Mesothelial cell of epicardium (in vitro differentiated cells): Measurements from ENCODE around the gene ATF7. TPM values are rescaled to one million over a fixed set of nuclear protein-coding genes. Genes with fewer than 3 reads are reported as not detected.

Experiments used
- DNase-seq, 2 experiments: peaks; one replicate each; pipeline ENCODE4 v3.0.0; 2021; ENCODE audit warnings: low spot score in 2 of 2; ENCODE audit not compliant: unreplicated experiment in 2 of 2
- H3K27ac Mint-ChIP-seq: 2 replicates; pipeline ENCODE4 v1.8.0; 2021; ENCODE audit warnings: mixed read lengths
- H3K27me3 Mint-ChIP-seq: 2 replicates; pipeline ENCODE4 v1.8.0; 2021; ENCODE audit warnings: low read depth, mixed read lengths
- H3K36me3 Mint-ChIP-seq: 2 replicates; pipeline ENCODE4 v1.8.0; 2021; ENCODE audit warnings: mixed read lengths
- H3K4me1 Mint-ChIP-seq: 2 replicates; pipeline ENCODE4 v1.8.0; 2021; ENCODE audit warnings: mixed read lengths
- H3K4me3 Mint-ChIP-seq: 2 replicates; pipeline ENCODE4 v1.8.0; 2021; ENCODE audit warnings: mild to moderate bottlenecking, moderate library complexity, mixed read lengths
- H3K9me3 Mint-ChIP-seq: 2 replicates; pipeline ENCODE4 v1.8.0; 2021; ENCODE audit warnings: mixed read lengths
- CTCF ChIP-seq: fragments of 200-600 bp; sonication (generic); IDR thresholded peaks from one replicate; pipeline ENCODE4 v1.5.0; 2021; ENCODE audit warnings: antibody characterized with exemption; ENCODE audit not compliant: unreplicated experiment
- total RNA-seq: library from RNA; stranded (reverse); gene quantifications from 3 replicates; pipeline ENCODE4 v1.2.1, GENCODE V29; 2021

The ATF7 gene
- total RNA-seq, 1 donor from 2014 or later = 36.3 TPM

GRCh38 chr12:53492830-53493609 is 133.2 kb downstream of the ATF7 start:
- Mint-ChIP-seq H3K4me1 (peaks cover 36% of the 10 kb centered on the region), H3K9me3 (no peaks in the 10 kb centered on the region), H3K36me3 (no peaks in the 10 kb centered on the region), H3K27me3 (no peaks in the 10 kb centered on the region), H3K27ac (peak overlapping the region; percentile 99), H3K4me3 (peak overlapping the region; percentile 88)
- no peak for TF ChIP-seq CTCF
- DNase-seq = peak; percentile 91 to 95

- Mint-ChIP-seq H3K27ac (peak overlapping the region; percentile 99), H3K4me1 (peaks cover 36% of the 10 kb centered on the region), H3K9me3 (no peaks in the 10 kb centered on the region), H3K27me3 (no peaks in the 10 kb centered on the region), H3K36me3 (no peaks in the 10 kb centered on the region), H3K4me3 (peak overlapping the region; percentile 88)
- DNase-seq = no peak
- no peak for TF ChIP-seq CTCF
These were observed 134.0 kb downstream of the ATF7 start for GRCh38 chr12:53492188-53492587.

GRCh38 chr12:53489242-53489864 is 136.8 kb downstream of the ATF7 start:
- H3K36me3 Mint-ChIP-seq = peaks cover 7% of the 10 kb centered on the region
- H3K9me3 Mint-ChIP-seq = no peaks in the 10 kb centered on the region
- H3K4me3 Mint-ChIP-seq = no peak overlapping the region
- H3K4me1 Mint-ChIP-seq = peaks cover 19% of the 10 kb centered on the region
- no peak for DNase-seq
- no peak for TF ChIP-seq CTCF
- H3K27me3 Mint-ChIP-seq = no peaks in the 10 kb centered on the region
- H3K27ac Mint-ChIP-seq = peak overlapping the region; percentile 19

- DNase-seq = no peak
- peak overlapping the region; percentile 25 for H3K27ac Mint-ChIP-seq
- no peak overlapping the region for H3K4me3 Mint-ChIP-seq
These were observed 139.3 kb downstream of the ATF7 start for GRCh38 chr12:53486736-53487487.

More at GRCh38 chr12:53486736-53487487, 139.3 kb downstream of the ATF7 start:
- Mint-ChIP-seq H3K36me3 (peaks cover 9% of the 10 kb centered on the region), H3K4me1 (peaks cover 3% of the 10 kb centered on the region), H3K9me3 (no peaks in the 10 kb centered on the region), H3K27me3 (no peaks in the 10 kb centered on the region)
- no peak for TF ChIP-seq CTCF
